ENCODE measurements around the gene CD247. TPM values are rescaled to one million over a fixed set of nuclear protein-coding genes. Genes with fewer than 3 reads are reported as not detected.

CD247 gene
- total and polyA plus RNA-seq, 2 of the 13 experiments (the other 11 are each of a cell fraction or from before 2014, with no cell fraction given), result 0.20 TPM; not detected in 1

- H3K27me3 ChIP-seq (ENCODE audit: control insufficient read depth in 1 of 2, insufficient read depth in 2 of 2, low read length in 2 of 2), result peaks cover 0 to 12% of the 10 kb centered on the region in 2 experiments; a peak in 1 of 5 replicates
- DNase-seq (ENCODE audit: low spot score) (no peak), FAIRE-seq (no peak), ATAC-seq (no peak)
- H3K36me3 ChIP-seq (replicated peaks in 1 of 2; ENCODE audit: control insufficient read depth in 1 of 2, insufficient read depth in 2 of 2, low read length in 2 of 2), result no peaks in the 10 kb centered on the region
- no peak overlapping the region for H3K4me3 ChIP-seq (replicated peaks in 1 of 3; ENCODE audit: insufficient read depth in 1 of 3, low read depth in 2 of 3, low read length in 3 of 3)
- no peaks in the 10 kb centered on the region for H3K9me3 ChIP-seq (ENCODE audit: low read length)
- no peak overlapping the region for H2AFZ ChIP-seq (ENCODE audit: low read length)
- POLR2A ChIA-PET, result no interaction called here
- TF ChIP-seq ZNF430 (CRISPR knock-in tag; IDR thresholded peaks at IDR 0.05) (no peak), ZNF350 (CRISPR knock-in tag; IDR thresholded peaks at IDR 0.05; ENCODE audit: borderline replicate concordance, low read depth) (no peak), KLF15 (CRISPR knock-in tag; IDR thresholded peaks at IDR 0.05; ENCODE audit: borderline replicate concordance) (no peak), HDAC6 (IDR thresholded peaks at IDR 0.05; ENCODE audit: low read depth, low read length) (no peak), PPARG (CRISPR knock-in tag; conservative IDR thresholded peaks at IDR 0.05) (no peak), ZNF446 (CRISPR knock-in tag; IDR thresholded peaks at IDR 0.05) (no peak), HNRNPL (IDR thresholded peaks at IDR 0.05; ENCODE audit: low read depth, low read length) (no peak), HNRNPLL (IDR thresholded peaks at IDR 0.05; ENCODE audit: low read depth, low read length, poor library complexity, severe bottlenecking) (no peak), ZFP36 (IDR thresholded peaks at IDR 0.05; ENCODE audit: borderline replicate concordance, low read depth, low read length, partially characterized antibody) (no peak), HOXA3 (CRISPR knock-in tag; IDR thresholded peaks at IDR 0.05) (no peak), ZNF703 (CRISPR knock-in tag; IDR thresholded peaks at IDR 0.05; ENCODE audit: borderline replicate concordance) (no peak), ZNF879 (CRISPR knock-in tag; IDR thresholded peaks at IDR 0.05) (no peak), TBP (CRISPR knock-in tag; IDR thresholded peaks at IDR 0.05) (no peak), ZNF639 (CRISPR knock-in tag; conservative IDR thresholded peaks at IDR 0.05) (no peak)
- peaks cover 7% of the 10 kb centered on the region; the same call in 1 of the 2 replicates for H3K4me1 ChIP-seq (ENCODE audit: insufficient read depth, low read length)
- CTCF ChIA-PET (ENCODE audit: low intra/inter-chr PET ratio, low total read pairs), result no interaction called here
- BruUV-seq (replicated peaks), result no TSS peak
- no peak overlapping the region for H3K9ac ChIP-seq (ENCODE audit: insufficient read depth, low read depth, low read length)
- intact Hi-C loops (cut with micrococcal nuclease; ENCODE audit: unreplicated experiment) (no loop called here), in situ Hi-C loops (cut with HindIII; ENCODE audit: extremely low pct_ligation_motif_present, low pct_unique_long_range_greater_than_20kb) (loop anchor here (10.0 kb wide), 1 partner anchor 562 kb away; no protein-coding TSS in a partner anchor)
- no peaks in the 10 kb centered on the region for H3K79me2 ChIP-seq (ENCODE audit: insufficient read depth, low read length)
- no peaks in the 10 kb centered on the region for H4K20me1 ChIP-seq (ENCODE audit: insufficient read depth, low read length)
- no peak overlapping the region for H3K27ac ChIP-seq (ENCODE audit: extremely low read length, insufficient read depth, low read length)
- no peak overlapping the region for H3K4me2 ChIP-seq (ENCODE audit: low read depth, low read length)
- 47% methylated on average over 3 of the region's 3 CpGs for WGBS (ENCODE audit: low lambda C conversion rate)
Measured at GRCh38 chr1:167446966-167447365, 71.4 kb downstream of the CD247 start.
